Measurements from ENCODE around the gene BBLN. TPM values are rescaled to one million over a fixed set of nuclear protein-coding genes. Genes with fewer than 3 reads are reported as not detected.

Gene BBLN
- total RNA-seq, 2 experiments from 2014 or later = 53.6 to 55.9 TPM

DNA sequence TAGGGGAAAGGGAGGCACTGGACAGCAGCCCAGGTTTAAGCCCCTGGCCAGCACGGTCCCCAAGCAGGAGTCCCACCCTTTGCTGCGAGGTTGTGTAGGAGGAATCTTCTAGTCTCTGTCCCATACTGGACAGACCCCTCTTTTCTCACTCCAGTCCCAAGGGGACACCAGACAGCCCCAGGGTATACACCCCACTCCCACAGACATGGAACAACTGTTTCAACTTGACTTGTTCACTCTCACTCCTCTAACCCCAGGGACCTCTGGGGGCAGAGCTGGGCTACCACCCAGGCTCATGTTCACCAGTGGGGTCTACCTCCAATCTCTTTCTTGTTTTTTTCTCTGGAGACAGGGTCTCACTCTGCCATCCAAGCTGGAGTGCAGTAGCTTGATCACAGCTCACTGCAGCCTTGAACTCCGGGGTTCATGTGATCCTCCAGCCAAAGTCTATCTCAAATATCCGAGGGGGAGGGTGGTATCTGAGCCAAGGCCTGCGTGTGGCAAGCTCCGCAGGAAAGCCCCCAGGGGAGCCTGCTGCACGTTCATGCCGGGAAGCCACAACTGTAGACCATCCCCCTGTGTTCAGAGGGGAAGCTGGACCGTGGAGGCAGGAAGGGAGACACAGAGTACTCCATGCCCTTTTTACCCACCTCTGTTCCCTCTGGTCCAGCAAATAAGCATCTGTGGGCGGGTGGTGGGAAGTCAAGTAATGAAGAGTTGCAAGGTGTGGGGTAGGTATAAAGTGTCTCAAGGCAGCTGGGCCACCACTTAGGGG lies 34.3 kb upstream of the BBLN start:
- no peaks in the 10 kb centered on the region for H3K9me3 Mint-ChIP-seq
- Histone ChIP-seq H3K27ac (ENCODE audit: low read depth in 1 of 2, low read length in 2 of 2) (no peak overlapping the region), H3K27me3 (ENCODE audit: control insufficient read depth in 1 of 2, insufficient read depth in 2 of 2, low read length in 2 of 2) (no peaks in the 10 kb centered on the region), H3K4me1 (ENCODE audit: insufficient read depth, low read length) (peaks cover 44% of the 10 kb centered on the region), H3K36me3 (ENCODE audit: insufficient read depth, low read length) (peaks cover 33% of the 10 kb centered on the region), H3K9me3 (ENCODE audit: control insufficient read depth in 1 of 2, insufficient read depth in 1 of 2, low read length in 2 of 2) (no peaks in the 10 kb centered on the region), H3K4me3 (ENCODE audit: low read length) (no peak overlapping the region)
- H3K36me3 Mint-ChIP-seq (ENCODE audit: low read depth) = peaks cover 30% of the 10 kb centered on the region
- peaks cover 42% of the 10 kb centered on the region for H3K4me1 Mint-ChIP-seq (ENCODE audit: low read depth)
- ChIA-PET POLR2A (interaction anchor here (1.1 to 1.3 kb wide), 2 partner anchors 9 to 125 kb away, joined by 3 read pairs; no protein-coding TSS in a partner anchor), CTCF (interaction anchor here (1.7 kb wide), 1 partner anchor 8 kb away, joined by 8 read pairs; no protein-coding TSS in a partner anchor)
- intact Hi-C loops (cut with DNase I, micrococcal nuclease) = loop anchor here in 1 of 2 experiments (5.0 to 10.0 kb wide), 2 partner anchors 199 to 217 kb away; partner anchors contain the start of genes COQ4, SLC27A4 and TRUB2
- H3K27me3 Mint-ChIP-seq = no peaks in the 10 kb centered on the region
- DNase-seq = no peak
- H3K4me3 Mint-ChIP-seq = peak overlapping the region; percentile 80
- ATAC-seq (ENCODE audit: poor library complexity) = no peak
- peak overlapping the region; percentile 50 for H3K27ac Mint-ChIP-seq
- TF ChIP-seq, protein P1, sequence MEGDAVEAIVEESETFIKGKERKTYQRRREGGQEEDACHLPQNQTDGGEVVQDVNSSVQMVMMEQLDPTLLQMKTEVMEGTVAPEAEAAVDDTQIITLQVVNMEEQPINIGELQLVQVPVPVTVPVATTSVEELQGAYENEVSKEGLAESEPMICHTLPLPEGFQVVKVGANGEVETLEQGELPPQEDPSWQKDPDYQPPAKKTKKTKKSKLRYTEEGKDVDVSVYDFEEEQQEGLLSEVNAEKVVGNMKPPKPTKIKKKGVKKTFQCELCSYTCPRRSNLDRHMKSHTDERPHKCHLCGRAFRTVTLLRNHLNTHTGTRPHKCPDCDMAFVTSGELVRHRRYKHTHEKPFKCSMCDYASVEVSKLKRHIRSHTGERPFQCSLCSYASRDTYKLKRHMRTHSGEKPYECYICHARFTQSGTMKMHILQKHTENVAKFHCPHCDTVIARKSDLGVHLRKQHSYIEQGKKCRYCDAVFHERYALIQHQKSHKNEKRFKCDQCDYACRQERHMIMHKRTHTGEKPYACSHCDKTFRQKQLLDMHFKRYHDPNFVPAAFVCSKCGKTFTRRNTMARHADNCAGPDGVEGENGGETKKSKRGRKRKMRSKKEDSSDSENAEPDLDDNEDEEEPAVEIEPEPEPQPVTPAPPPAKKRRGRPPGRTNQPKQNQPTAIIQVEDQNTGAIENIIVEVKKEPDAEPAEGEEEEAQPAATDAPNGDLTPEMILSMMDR (IDR thresholded peaks at IDR 0.05) = no peak

DNA sequence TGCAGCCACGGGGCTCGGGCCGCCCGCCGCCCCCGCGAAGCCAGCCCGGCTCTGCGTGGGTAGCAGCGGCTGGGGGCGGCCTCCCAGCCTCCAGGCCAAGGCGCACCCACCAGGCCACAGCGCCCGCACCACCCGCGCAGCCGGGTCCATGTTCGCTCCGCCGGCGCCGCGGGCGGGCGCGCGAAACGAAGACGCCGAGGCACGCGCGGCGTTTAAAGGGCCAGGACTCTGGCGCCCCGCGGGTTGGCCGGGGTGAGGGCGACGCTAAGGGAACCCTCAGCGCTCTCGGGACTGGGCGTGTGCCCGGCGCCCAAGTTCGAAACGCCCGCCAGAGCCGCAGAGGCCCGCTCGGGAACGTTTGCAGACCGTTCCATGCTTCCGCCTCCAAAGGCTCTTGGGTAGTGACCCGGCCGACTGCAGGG lies 32.5 kb upstream of the BBLN start, which contains the start of gene PTGES2:
Gene PTGES2, minus strand, starts transcription at position 162 of the 422 bp plus-strand sequence. Its CDS starts 12 bp downstream, at position 150.
- H3K4me3 ChIP-seq (ENCODE audit: low read length) = peak within 1 kb of the TSS; percentile 99
- no peaks in the 10 kb centered on the region for H3K27me3 ChIP-seq (ENCODE audit: control insufficient read depth in 1 of 2, insufficient read depth in 2 of 2, low read length in 2 of 2)
- H3K4me3 Mint-ChIP-seq = peak within 1 kb of the TSS; percentile 100
- H3K27me3 Mint-ChIP-seq = no peaks in the 10 kb centered on the region
- peaks cover 44% of the 10 kb centered on the region for H3K4me1 ChIP-seq (ENCODE audit: insufficient read depth, low read length)
- peak within 1 kb of the TSS; percentile 100 for H3K27ac Mint-ChIP-seq
- intact Hi-C loops (cut with DNase I, micrococcal nuclease) = loop anchor here (1.0 to 10.0 kb wide), 3 partner anchors 10 to 215 kb away; partner anchors contain the start of genes COQ4 (in 1 of the 2), SLC27A4 (in 1 of the 2) and TRUB2 (in 1 of the 2)
- H3K36me3 Mint-ChIP-seq (ENCODE audit: low read depth) = peaks cover 26% of the 10 kb centered on the region
- ATAC-seq (ENCODE audit: poor library complexity) (peak; percentile 63), DNase-seq (peak; percentile 56 to 92 (median 76))
- peaks cover 42% of the 10 kb centered on the region for H3K4me1 Mint-ChIP-seq (ENCODE audit: low read depth)
- ChIA-PET CTCF (interaction anchor here (1.7 kb wide), 1 partner anchor 10 kb away, joined by 10 read pairs; no protein-coding TSS in a partner anchor), POLR2A (interaction anchor here (0.6 to 3.6 kb wide), 8 partner anchors 11 to 342 kb away, joined by 3 to 29 read pairs (median 3); partner anchors contain the start of gene BBLN)
- H3K9me3 ChIP-seq (ENCODE audit: control insufficient read depth in 1 of 2, insufficient read depth in 1 of 2, low read length in 2 of 2) = no peaks in the 10 kb centered on the region
- H3K27ac ChIP-seq (ENCODE audit: low read depth in 1 of 2, low read length in 2 of 2) = peak within 1 kb of the TSS; percentile 94 to 97
- no peaks in the 10 kb centered on the region for H3K9me3 Mint-ChIP-seq
- TF ChIP-seq, protein P1 (IDR thresholded peaks at IDR 0.05) = no peak
- peaks cover 20% of the 10 kb centered on the region for H3K36me3 ChIP-seq (ENCODE audit: insufficient read depth, low read length)

DNA sequence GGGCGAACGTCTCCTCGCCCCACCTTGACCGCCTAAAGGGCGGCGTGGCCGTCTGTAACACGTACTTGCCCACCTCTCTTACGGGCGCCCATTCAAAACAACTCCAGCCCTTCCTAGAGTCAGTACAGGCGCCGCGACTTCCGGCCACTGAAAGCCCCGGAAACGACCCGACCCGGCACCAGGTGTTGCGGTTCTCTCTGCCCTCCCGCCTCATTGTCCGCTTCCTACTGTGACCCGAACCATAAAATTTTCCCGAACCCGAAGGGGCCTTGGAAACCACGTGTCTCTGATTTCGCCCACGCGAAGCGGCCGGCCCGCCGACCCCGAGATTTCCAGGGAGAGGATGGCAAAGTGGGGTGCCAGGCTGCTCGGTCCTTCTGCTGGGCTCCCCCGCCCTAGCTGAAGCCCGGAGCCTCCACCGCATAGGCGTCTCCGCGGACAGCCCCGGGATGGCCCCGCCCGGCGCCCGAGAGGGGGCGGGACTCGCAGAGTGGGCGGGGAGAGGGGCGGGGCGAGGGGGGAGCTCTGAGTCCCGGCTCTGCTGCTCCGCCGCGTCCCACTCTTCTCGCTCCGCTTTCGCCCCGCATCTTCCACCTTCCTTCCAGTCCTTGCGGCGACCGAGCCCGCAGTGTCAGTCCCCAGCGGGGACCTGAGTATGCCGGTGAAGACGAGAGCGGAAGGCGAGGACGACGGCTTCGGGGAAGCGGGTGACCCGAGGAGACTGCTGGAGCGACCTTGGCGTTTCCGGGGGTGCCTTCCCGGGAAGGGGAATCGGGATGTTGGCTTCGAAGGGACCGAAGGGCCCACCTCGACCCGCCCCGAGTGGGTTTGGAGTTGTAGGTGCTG lies 31.9 kb upstream of the BBLN start:
- Histone ChIP-seq H3K9me3 (ENCODE audit: control insufficient read depth in 1 of 2, insufficient read depth in 1 of 2, low read length in 2 of 2) (no peaks in the 10 kb centered on the region), H3K4me1 (ENCODE audit: insufficient read depth, low read length) (peaks cover 44% of the 10 kb centered on the region), H3K36me3 (ENCODE audit: insufficient read depth, low read length) (peaks cover 14% of the 10 kb centered on the region), H3K27ac (ENCODE audit: low read depth in 1 of 2, low read length in 2 of 2) (peak overlapping the region; percentile 94 to 97), H3K4me3 (ENCODE audit: low read length) (peak overlapping the region; percentile 99), H3K27me3 (ENCODE audit: control insufficient read depth in 1 of 2, insufficient read depth in 2 of 2, low read length in 2 of 2) (no peaks in the 10 kb centered on the region)
- Mint-ChIP-seq H3K36me3 (ENCODE audit: low read depth) (peaks cover 20% of the 10 kb centered on the region), H3K4me3 (peak overlapping the region; percentile 100), H3K27me3 (peaks cover 3% of the 10 kb centered on the region), H3K9me3 (no peaks in the 10 kb centered on the region), H3K27ac (peak overlapping the region; percentile 100), H3K4me1 (ENCODE audit: low read depth) (peaks cover 42% of the 10 kb centered on the region)
- ATAC-seq (ENCODE audit: poor library complexity) (peak; percentile 79), DNase-seq (peak; percentile 69 to 94 (median 84))
- POLR2A ChIA-PET = interaction anchor here (0.6 to 3.6 kb wide), 13 partner anchors 11 to 393 kb away, joined by 3 to 29 read pairs (median 3); partner anchors contain the start of genes BBLN, CIZ1, GOLGA2 and NAIF1
- CTCF ChIA-PET = interaction anchor here (0.6 to 1.7 kb wide), 4 partner anchors 10 to 891 kb away, joined by 3 to 10 read pairs (median 4); partner anchors contain the start of gene BBLN
- intact Hi-C loops (cut with DNase I, micrococcal nuclease) = loop anchor here (1.0 to 10.0 kb wide), 6 partner anchors 11 to 325 kb away; partner anchors contain the start of genes BBLN (in 2 of the 2), CIZ1 (in 1 of the 2), COQ4 (in 1 of the 2) and FPGS (in 1 of the 2)
- TF ChIP-seq, protein P1 (IDR thresholded peaks at IDR 0.05) = no peak
